Measurements from ENCODE around the gene GREB1. TPM values are rescaled to one million over a fixed set of nuclear protein-coding genes. Genes with fewer than 3 reads are reported as not detected.

Gene GREB1, protein sequence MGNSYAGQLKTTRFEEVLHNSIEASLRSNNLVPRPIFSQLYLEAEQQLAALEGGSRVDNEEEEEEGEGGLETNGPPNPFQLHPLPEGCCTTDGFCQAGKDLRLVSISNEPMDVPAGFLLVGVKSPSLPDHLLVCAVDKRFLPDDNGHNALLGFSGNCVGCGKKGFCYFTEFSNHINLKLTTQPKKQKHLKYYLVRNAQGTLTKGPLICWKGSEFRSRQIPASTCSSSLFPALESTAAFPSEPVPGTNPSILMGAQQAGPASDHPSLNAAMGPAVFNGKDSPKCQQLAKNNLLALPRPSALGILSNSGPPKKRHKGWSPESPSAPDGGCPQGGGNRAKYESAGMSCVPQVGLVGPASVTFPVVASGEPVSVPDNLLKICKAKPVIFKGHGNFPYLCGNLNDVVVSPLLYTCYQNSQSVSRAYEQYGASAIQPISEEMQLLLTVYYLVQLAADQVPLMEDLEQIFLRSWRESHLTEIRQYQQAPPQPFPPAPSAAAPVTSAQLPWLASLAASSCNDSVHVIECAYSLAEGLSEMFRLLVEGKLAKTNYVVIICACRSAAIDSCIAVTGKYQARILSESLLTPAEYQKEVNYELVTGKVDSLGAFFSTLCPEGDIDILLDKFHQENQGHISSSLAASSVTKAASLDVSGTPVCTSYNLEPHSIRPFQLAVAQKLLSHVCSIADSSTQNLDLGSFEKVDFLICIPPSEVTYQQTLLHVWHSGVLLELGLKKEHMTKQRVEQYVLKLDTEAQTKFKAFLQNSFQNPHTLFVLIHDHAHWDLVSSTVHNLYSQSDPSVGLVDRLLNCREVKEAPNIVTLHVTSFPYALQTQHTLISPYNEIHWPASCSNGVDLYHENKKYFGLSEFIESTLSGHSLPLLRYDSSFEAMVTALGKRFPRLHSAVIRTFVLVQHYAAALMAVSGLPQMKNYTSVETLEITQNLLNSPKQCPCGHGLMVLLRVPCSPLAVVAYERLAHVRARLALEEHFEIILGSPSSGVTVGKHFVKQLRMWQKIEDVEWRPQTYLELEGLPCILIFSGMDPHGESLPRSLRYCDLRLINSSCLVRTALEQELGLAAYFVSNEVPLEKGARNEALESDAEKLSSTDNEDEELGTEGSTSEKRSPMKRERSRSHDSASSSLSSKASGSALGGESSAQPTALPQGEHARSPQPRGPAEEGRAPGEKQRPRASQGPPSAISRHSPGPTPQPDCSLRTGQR (N-terminal part only)
- total RNA-seq (1 to 10 TPM in 1 of 2 donors, under 1 TPM in 1; 0.15 to 1.1 TPM), total RNA-seq (0.23 to 1.9 reads per million in 2 donors)

DNA sequence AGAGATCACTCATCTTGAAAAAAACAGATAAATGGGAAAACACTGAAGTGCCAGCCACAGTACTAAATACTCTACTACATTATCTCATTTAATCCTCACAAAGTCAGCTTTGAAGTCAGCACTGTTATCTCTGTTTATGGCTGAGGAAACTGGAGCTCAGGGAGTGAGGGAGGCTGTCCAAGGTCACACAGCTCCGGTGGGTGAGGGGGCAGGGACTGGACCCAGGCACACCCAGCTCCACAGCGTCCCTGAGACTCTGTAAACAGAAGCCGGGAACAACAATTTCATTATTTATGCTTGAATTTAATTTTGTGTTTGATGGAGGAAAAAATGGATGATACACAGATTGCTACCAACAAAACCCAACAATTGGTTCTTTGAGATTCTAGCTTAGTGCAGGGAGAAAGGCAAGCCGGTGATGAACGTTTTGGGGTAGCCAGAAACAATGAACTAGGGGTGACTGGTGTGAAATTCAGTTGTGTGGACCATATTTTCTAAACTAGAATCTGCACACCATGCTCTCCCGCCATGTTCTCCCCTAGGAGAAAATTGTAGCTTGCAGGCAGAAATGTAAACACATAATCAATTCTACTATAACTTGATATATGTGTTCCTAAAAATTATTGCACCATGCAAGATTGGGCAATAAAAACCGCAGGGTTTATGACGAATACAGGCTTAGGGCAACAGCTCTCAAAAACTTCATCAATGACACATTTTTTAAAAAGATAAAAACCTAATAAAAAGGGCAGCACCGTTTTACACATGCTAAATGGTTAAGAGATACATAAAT is at the start of gene GREB1:
GREB1 (plus strand) TSS at position 768 of the 793 bp plus-strand sequence. CDS start 22,570 bp downstream, outside the sequence.
- no peaks in the 10 kb centered on the region for H3K9me3 ChIP-seq (ENCODE audit: control insufficient read depth, low read length, poor library complexity, severe bottlenecking)
- peaks cover 62% of the 10 kb centered on the region for H3K27me3 Mint-ChIP-seq
- ATAC-seq (no peak), DNase-seq (no peak)
- H3K4me3 Mint-ChIP-seq: no peak within 1 kb of the TSS
- H3K27ac Mint-ChIP-seq: no peak within 1 kb of the TSS
- H3K36me3 Mint-ChIP-seq (ENCODE audit: low read depth): no peaks in the 10 kb centered on the region
- peaks cover 2% of the 10 kb centered on the region for H3K4me1 Mint-ChIP-seq

DNA sequence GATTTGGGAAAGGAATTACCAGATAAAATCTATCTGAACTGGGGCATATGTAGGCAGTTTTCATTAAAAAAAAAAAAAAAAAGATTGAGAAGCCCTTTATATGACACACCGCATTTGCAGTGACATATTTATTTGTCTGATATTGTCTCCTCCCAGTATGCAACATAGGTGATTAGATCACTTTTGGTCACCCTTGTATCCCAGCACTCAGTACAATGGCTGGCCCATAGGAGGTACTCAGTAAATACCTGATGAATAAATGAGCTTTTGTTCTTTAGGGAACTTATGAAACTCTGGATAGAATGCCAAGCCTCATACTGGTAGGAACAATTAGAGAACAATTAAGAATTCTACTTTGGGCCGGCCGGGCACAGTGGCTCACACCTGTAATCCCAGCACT is 45.0 kb upstream of the GREB1 start:
- peaks cover 53% of the 10 kb centered on the region for H3K27me3 Mint-ChIP-seq
- no peak for ATAC-seq
- H3K4me1 Mint-ChIP-seq: no peaks in the 10 kb centered on the region
- H3K27ac Mint-ChIP-seq: no peak overlapping the region
- H3K4me3 Mint-ChIP-seq: no peak overlapping the region
- DNase-seq: no peak
- no peaks in the 10 kb centered on the region for H3K9me3 ChIP-seq (ENCODE audit: control insufficient read depth, low read length, poor library complexity, severe bottlenecking)
- H3K36me3 Mint-ChIP-seq (ENCODE audit: low read depth): peaks cover 2% of the 10 kb centered on the region

DNA sequence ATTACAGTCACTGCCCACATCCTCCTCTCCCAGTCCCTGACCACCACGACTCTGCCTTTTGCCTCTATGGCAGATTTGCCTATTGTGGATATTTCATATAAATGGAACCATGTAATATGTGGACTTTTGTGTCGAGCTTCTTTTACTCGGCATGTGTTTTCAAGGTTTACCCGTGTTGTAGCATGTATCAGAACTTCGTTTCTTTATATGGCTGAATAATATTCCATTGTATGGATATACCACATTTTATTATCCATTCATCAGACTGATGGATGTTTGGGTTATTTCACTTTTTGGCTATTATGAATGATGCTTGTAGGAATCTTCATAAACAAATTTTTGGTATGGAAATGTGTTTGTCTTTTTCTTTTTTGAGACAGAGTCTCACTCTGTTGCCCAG is 43.7 kb upstream of the GREB1 start:
- ATAC-seq (no peak), DNase-seq (no peak)
- Mint-ChIP-seq H3K36me3 (ENCODE audit: low read depth) (peaks cover 2% of the 10 kb centered on the region), H3K4me3 (no peak overlapping the region), H3K4me1 (no peaks in the 10 kb centered on the region), H3K27ac (no peak overlapping the region), H3K27me3 (peaks cover 52% of the 10 kb centered on the region)
- no peaks in the 10 kb centered on the region for H3K9me3 ChIP-seq (ENCODE audit: control insufficient read depth, low read length, poor library complexity, severe bottlenecking)

DNA sequence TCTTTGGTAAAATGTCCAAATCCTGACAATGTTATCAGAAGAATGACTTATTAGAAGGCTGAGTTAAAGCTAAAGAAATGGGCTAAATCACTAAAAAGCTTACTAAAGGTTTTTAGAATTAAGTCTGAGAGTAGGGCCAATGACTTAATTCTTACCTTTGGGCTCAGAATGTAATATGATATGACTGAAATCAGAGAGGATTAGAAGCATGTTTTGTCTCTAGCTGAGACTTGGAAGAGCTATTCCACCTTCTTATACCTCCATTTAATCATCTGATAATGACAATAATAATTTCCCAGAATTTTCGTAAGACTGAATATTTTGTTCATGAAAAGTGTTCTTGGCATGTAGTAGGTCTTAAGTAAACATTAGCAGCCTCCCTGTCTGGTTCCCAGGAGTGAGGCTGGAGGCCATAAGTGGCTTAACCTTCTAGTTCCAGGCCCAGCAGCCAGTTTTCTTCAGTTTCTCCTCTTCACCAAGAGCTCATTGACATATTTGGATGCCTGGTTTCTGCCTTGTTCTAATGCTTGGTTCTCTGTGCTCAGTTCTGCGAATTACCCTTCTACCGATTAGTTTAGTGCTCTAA is 42.4 kb upstream of the GREB1 start:
- Mint-ChIP-seq H3K27ac (no peak overlapping the region), H3K4me3 (no peak overlapping the region)
- no peak for ATAC-seq

DNA sequence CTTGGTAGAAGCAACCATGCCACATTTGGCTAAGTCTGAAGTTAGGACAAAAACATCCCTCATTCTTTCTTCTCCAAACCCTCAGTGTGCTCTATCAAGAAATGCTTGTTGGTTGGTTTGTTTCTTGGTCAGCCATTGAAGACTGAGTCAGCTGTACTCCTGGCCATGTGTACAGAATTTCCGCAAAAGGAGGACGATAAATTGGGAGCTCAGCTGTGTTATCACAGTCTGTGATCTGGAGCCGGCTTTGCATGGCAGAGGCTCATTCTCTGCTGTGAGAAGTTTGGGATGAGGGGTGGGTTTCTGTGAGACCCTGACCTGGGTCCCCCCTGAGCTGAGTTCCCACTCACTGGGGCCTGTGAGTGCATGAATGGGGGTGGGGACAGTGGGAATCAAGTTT is 41.6 kb upstream of the GREB1 start:
- ATAC-seq: no peak

More for the DNA sequence above, 42.4 kb upstream of the GREB1 start:
- peaks cover 44% of the 10 kb centered on the region for H3K27me3 Mint-ChIP-seq
- DNase-seq: no peak
- H3K36me3 Mint-ChIP-seq (ENCODE audit: low read depth): peaks cover 2% of the 10 kb centered on the region
- no peaks in the 10 kb centered on the region for H3K9me3 ChIP-seq (ENCODE audit: control insufficient read depth, low read length, poor library complexity, severe bottlenecking)
- H3K4me1 Mint-ChIP-seq: no peaks in the 10 kb centered on the region

DNA sequence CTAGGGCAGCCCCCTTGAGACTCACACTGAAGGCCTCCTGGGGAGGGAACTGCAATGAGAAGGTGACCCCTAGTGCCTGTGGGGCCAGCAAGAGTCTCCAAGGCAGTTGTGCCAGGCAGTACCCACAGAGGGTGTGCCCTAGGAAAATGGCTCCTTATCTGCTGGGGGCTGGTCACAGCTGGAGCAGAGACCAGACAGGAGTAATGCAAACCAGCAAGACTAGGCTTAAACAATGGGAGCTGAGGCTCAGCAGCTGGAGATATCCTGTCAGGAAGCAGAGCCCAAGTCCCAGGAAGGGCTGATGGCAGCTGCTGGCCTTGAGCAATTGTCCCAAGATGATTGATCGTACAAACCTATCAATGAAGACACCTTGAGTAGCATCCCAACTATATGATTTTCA is 41.1 kb upstream of the GREB1 start:
- DNase-seq: no peak
- Mint-ChIP-seq H3K27ac (no peak overlapping the region), H3K36me3 (ENCODE audit: low read depth) (peaks cover 2% of the 10 kb centered on the region), H3K27me3 (peaks cover 37% of the 10 kb centered on the region), H3K4me3 (no peak overlapping the region), H3K4me1 (no peaks in the 10 kb centered on the region)
- no peaks in the 10 kb centered on the region for H3K9me3 ChIP-seq (ENCODE audit: control insufficient read depth, low read length, poor library complexity, severe bottlenecking)
- ATAC-seq: no peak

More for the DNA sequence above, 41.6 kb upstream of the GREB1 start:
- no peak overlapping the region for H3K27ac Mint-ChIP-seq
- H3K27me3 Mint-ChIP-seq: peaks cover 42% of the 10 kb centered on the region
- peaks cover 2% of the 10 kb centered on the region for H3K36me3 Mint-ChIP-seq (ENCODE audit: low read depth)
- no peaks in the 10 kb centered on the region for H3K4me1 Mint-ChIP-seq
- DNase-seq: no peak
- no peaks in the 10 kb centered on the region for H3K9me3 ChIP-seq (ENCODE audit: control insufficient read depth, low read length, poor library complexity, severe bottlenecking)
- H3K4me3 Mint-ChIP-seq: no peak overlapping the region

DNA sequence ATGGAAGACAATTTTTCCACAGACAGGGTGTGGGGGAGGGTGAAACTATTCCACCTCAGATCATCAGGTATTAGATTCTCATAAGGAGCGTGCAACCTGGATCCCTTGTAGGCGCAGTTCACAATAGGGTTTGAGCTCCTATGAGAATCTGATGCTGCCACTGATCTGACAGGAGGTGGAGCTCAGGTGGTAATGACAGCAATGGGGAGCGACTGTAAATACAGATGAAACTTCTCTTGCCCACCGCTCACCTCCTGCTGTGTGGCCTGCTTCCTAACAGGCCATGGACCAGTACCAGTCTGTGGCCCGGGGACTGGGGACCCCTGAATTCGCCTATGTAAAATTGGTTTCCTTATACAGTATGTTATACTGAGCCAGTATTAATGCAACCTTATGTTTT is 40.6 kb upstream of the GREB1 start:
- H3K27ac Mint-ChIP-seq: no peak overlapping the region
- H3K4me3 Mint-ChIP-seq: no peak overlapping the region
- peaks cover 2% of the 10 kb centered on the region for H3K36me3 Mint-ChIP-seq (ENCODE audit: low read depth)
- no peaks in the 10 kb centered on the region for H3K9me3 ChIP-seq (ENCODE audit: control insufficient read depth, low read length, poor library complexity, severe bottlenecking)
- peaks cover 33% of the 10 kb centered on the region for H3K27me3 Mint-ChIP-seq
- ATAC-seq (no peak), DNase-seq (no peak)
- no peaks in the 10 kb centered on the region for H3K4me1 Mint-ChIP-seq

DNA sequence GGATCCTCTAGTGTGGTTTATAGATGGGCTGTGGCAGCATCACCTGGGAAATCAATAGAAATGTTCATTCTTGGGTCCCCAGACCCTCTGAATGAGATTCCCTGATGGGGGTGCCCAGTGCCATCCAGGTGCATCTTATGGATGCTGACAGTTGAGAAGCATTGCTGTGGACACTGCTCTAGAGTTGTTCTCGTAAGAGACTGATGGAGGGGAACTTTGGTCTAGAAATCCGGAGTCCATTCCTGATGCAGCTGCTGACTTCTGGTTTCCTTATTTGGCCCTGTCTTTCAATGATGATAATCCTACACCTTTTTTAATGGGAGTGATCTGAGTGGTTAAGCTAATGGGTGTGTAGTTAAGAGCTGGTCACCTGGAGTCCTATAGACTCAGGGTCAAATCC is 39.5 kb upstream of the GREB1 start:
- ATAC-seq (no peak), DNase-seq (no peak)
- Mint-ChIP-seq H3K27ac (no peak overlapping the region), H3K27me3 (peaks cover 31% of the 10 kb centered on the region), H3K36me3 (ENCODE audit: low read depth) (peaks cover 2% of the 10 kb centered on the region), H3K4me1 (no peaks in the 10 kb centered on the region), H3K4me3 (no peak overlapping the region)
- no peaks in the 10 kb centered on the region for H3K9me3 ChIP-seq (ENCODE audit: control insufficient read depth, low read length, poor library complexity, severe bottlenecking)

DNA sequence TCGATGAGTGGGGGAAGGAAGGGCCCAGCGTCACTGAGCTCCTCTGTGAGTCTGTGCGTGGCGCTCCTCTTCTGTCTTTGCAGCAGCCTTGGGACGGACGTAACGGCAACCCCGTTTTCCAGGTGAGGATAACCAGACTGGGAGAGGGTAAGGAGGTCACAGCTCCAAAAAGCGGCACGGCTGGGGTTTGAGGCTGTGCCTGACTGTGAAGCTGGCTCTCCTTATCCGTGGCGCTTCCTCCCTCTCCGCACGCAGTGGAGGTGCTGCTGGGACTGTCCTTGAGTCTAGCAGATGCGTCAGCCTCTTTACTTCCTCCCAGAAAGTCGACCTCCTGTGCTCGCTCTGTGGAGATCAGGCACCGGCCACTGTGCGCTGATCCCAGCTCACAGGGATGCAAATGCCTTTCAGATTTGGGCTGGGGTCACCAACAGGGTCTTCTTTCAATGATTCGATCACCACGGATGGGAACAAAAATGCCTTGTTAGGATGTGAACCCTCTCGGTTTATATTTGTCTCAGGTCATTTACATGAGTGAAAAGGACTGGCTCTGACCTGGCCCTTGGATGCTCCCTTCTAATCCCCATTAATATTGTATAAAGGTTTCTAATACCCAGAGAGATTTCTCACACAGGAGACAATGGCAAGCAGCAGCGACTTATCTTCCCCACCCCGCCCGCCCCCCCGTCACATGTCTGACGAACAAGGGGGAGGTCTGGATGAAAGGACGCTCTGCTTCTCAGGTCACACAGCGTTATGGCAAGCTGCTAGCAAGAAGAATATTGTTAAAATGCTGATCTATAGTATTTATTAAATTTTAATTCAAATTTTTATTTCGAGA is 37.8 kb upstream of the GREB1 start:
- H3K36me3 Mint-ChIP-seq (ENCODE audit: low read depth): peaks cover 2% of the 10 kb centered on the region
- H3K9me3 ChIP-seq (ENCODE audit: control insufficient read depth, low read length, poor library complexity, severe bottlenecking): no peaks in the 10 kb centered on the region
- no peak overlapping the region for H3K4me3 Mint-ChIP-seq
- DNase-seq: no peak
- ATAC-seq: no peak
- no peak overlapping the region for H3K27ac Mint-ChIP-seq
- H3K4me1 Mint-ChIP-seq: peaks cover 5% of the 10 kb centered on the region
- H3K27me3 Mint-ChIP-seq: peaks cover 37% of the 10 kb centered on the region

DNA sequence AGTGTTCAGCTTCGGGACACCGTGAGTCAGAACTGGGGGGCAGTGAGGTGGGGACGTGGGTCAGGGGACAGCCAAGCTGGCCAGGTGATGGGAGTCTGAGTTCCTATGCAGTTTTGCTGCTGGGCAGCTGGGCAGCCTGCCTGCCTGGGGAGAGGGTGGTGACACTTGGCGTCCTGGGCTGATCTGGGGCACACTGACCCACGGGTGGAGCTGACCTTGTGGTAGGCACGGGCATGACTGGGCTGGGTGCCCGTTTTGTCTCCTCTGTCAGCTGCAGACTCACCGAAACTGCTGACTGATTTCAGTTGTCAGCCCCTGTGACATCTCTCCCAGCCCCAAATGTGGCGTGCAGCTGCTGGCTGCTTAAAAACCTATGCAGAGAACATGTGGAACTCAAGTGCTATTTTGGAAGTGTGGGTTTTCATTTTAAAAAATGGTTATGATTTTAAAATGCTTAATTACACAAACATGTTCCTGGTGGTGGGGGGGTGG is 35.3 kb upstream of the GREB1 start:
- no peak for ATAC-seq
- peaks cover 2% of the 10 kb centered on the region for H3K36me3 Mint-ChIP-seq (ENCODE audit: low read depth)

DNA sequence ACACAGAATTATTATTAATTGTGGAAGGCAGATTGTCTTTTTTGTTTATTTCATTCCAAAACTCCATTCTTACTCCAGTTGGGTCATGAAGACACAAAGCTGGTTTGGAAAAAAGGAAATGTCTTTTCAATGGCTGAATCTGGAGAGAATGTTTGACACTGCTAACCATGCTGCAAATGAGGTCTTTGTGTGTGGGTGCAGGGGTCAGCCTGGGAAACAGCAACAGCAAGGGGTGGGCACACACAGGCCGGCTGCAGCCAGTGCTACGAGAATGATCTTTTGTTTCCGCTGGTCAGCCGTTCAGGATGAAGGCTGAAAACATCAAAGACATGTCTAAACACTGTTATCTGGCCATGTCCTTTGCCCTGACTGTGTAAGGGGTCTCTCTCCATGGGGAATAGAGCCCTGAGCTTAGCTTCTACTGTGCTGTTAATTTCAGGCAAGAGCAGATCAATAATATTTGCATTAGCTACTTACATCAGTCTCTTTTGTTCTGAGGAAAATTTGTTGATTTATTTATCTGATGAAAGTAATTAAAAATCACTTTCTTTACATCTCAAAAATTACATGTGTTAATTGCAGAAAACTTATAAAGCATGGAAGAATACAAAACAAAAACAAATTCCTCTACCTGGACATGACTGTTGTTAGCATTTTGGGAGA is 34.6 kb upstream of the GREB1 start:
- Mint-ChIP-seq H3K36me3 (ENCODE audit: low read depth) (no peaks in the 10 kb centered on the region), H3K4me3 (no peak overlapping the region), H3K27me3 (peaks cover 27% of the 10 kb centered on the region), H3K4me1 (peaks cover 5% of the 10 kb centered on the region), H3K27ac (no peak overlapping the region)
- DNase-seq (no peak), ATAC-seq (no peak)
- H3K9me3 ChIP-seq (ENCODE audit: control insufficient read depth, low read length, poor library complexity, severe bottlenecking): no peaks in the 10 kb centered on the region

More for the DNA sequence above, 35.3 kb upstream of the GREB1 start:
- Mint-ChIP-seq H3K4me3 (no peak overlapping the region), H3K4me1 (peaks cover 5% of the 10 kb centered on the region), H3K27me3 (peaks cover 33% of the 10 kb centered on the region), H3K27ac (no peak overlapping the region)
- DNase-seq: no peak
- no peaks in the 10 kb centered on the region for H3K9me3 ChIP-seq (ENCODE audit: control insufficient read depth, low read length, poor library complexity, severe bottlenecking)

All from T-helper 17 cell (primary cell).